Hematopoietic multipotent progenitor cell treated with erythropoietin and hydrocortisone succinate and interleukin-3 and kit ligand, for 6 days (in vitro differentiated cells): ENCODE data around the gene RDH13.
"Not testable (repeated sequence)": the region's sequence is repeated elsewhere in the genome, so short reads cannot be mapped to it uniquely, and the experiment has no call there.

Experiments used
- DNase-seq: peaks from one replicate; pipeline ENCODE4 v3.0.0-alpha.2; 2015

The RDH13 gene

GRCh38 chr19:55075371-55075998 lies 12.5 kb upstream of the RDH13 start, which contains the start of gene EPS8L1:
Gene EPS8L1 (plus strand): TSS chr19:55075869. CDS start chr19:55076445, 576 bp downstream.
- no peak for DNase-seq

GRCh38 chr19:55071913-55072312 lies 9.0 kb upstream of the RDH13 start:
- no peak for DNase-seq

GRCh38 chr19:55071129-55071502 lies 8.2 kb upstream of the RDH13 start:
- peak; percentile 43 for DNase-seq

- no peak for DNase-seq
Observed at GRCh38 chr19:55070466-55071128, 7.6 kb upstream of the RDH13 start.

GRCh38 chr19:55069865-55070197 lies 6.9 kb upstream of the RDH13 start:
- no peak for DNase-seq

GRCh38 chr19:55068950-55069864 lies 6.3 kb upstream of the RDH13 start:
- DNase-seq = no peak

- no peak for DNase-seq
Observed at GRCh38 chr19:55067869-55068268, 4.9 kb upstream of the RDH13 start.

GRCh38 chr19:55066107-55066709 lies 3.3 kb upstream of the RDH13 start:
- no peak for DNase-seq

- not testable (repeated sequence) for DNase-seq
Observed at GRCh38 chr19:55065516-55065915, 2.6 kb upstream of the RDH13 start.

- no peak for DNase-seq
Observed at GRCh38 chr19:55063492-55063843, 520 bp upstream of the RDH13 start.

- DNase-seq = not testable (repeated sequence)
Observed at GRCh38 chr19:55060287-55060686, 2.7 kb downstream of the RDH13 start.

GRCh38 chr19:55058781-55059610 lies 4.0 kb downstream of the RDH13 start:
- peak; percentile 40 for DNase-seq

- DNase-seq = no peak
Observed at GRCh38 chr19:55056827-55057226, 6.1 kb downstream of the RDH13 start.

- DNase-seq = no peak
Observed at GRCh38 chr19:55053735-55054134, 9.2 kb downstream of the RDH13 start.

GRCh38 chr19:55050749-55051532 lies 12.0 kb downstream of the RDH13 start:
- no peak for DNase-seq

- no peak for DNase-seq
Observed at GRCh38 chr19:55048446-55048845, 14.5 kb downstream of the RDH13 start.

- no peak for DNase-seq
Observed at GRCh38 chr19:55047951-55048350, 15.0 kb downstream of the RDH13 start.

GRCh38 chr19:55046975-55047622 lies 15.8 kb downstream of the RDH13 start:
- no peak for DNase-seq

GRCh38 chr19:55044771-55045716 lies 17.9 kb downstream of the RDH13 start:
- DNase-seq = no peak

GRCh38 chr19:55044286-55044685 lies 18.7 kb downstream of the RDH13 start:
- DNase-seq = no peak
